GM13976 (cell line): ENCODE results near the gene SPATA12.

Experiments
- DNase-seq: peaks from one replicate; pipeline ENCODE4 v3.0.0; 2012; ENCODE audit warnings: low spot score
- CTCF ChIP-seq: IDR thresholded peaks from 2 replicates; pipeline ENCODE4 v1.5.1; 2012; ENCODE audit warnings: borderline replicate concordance, mild to moderate bottlenecking; ENCODE audit not compliant: insufficient read depth; ENCODE audit errors: extremely low read depth, missing control alignments, control extremely low read depth
- in situ Hi-C: fragments of 300-500 bp; cut with MboI; formaldehyde crosslinking; loops from one replicate; pipeline ENCODE4 v1.12.0; 2022; ENCODE audit warnings: low sequenced_read_pairs, mixed read lengths, inconsistent platforms; ENCODE audit not compliant: unreplicated experiment

Gene SPATA12

GRCh38 chr3:57048052-57048671 is 12.3 kb upstream of the SPATA12 start:
- in situ Hi-C loops = no loop called here
- no peak for DNase-seq
- TF ChIP-seq CTCF = no peak

GRCh38 chr3:57048728-57049127 is 11.7 kb upstream of the SPATA12 start:
- TF ChIP-seq CTCF = no peak
- DNase-seq = no peak
- in situ Hi-C loops = no loop called here

GRCh38 chr3:57052662-57053061 is 7.8 kb upstream of the SPATA12 start:
- in situ Hi-C loops = no loop called here
- DNase-seq = no peak
- no peak for TF ChIP-seq CTCF

DNA sequence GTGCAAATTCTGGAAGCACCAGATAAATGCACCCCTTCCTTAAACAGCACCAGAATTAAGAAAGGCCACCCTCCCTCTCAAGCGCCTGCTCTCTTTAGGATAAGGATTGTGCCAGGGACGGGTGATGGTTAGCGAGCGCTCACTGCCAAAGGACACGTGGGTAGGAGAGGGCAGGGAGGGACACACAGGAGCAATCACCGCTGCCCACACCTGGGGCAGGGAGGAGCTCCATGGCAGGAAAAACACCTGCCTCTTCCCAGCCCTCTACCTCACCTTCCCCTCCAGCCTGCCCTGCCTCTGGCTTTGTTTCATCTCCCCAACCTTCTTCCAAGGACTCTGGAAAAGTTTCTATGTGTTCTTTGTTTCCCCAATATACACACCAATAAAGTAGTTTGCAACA is 7.3 kb upstream of the SPATA12 start:
- no peak for TF ChIP-seq CTCF
- in situ Hi-C loops = no loop called here

DNA sequence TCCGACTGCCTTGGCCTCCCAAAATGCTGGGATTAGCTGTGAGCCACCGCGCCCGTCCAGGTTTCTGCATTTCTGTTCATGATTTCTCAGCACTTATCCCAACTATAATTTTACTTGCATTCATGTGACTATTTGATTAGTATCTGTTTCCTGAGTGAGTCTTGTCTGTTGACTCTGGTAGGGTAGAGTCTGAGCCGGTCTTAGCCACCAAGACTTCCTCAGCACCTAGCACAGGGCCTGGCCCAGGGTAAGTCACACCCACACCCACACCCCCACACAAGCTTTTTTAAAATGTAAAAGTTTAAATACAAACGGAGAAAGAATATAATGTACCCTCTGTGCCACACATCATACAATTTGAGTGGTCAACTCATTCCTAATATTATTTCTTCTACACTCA is 3.1 kb upstream of the SPATA12 start:
- no peak for TF ChIP-seq CTCF
- no peak for DNase-seq
- in situ Hi-C loops = no loop called here

More for the DNA sequence above, 7.3 kb upstream of the SPATA12 start:
- DNase-seq = no peak

GRCh38 chr3:57059411-57059810 is 1.1 kb upstream of the SPATA12 start:
- no peak for TF ChIP-seq CTCF
- in situ Hi-C loops = no loop called here
- no peak for DNase-seq
